Subcutaneous adipose tissue (tissue), 4 donors: ENCODE data around the gene MMP12. TPM values are rescaled to one million over a fixed set of nuclear protein-coding genes. Genes with fewer than 3 reads are reported as not detected.

Experiments
- CTCF ChIP-seq: fragments of 450-650 bp; IDR thresholded peaks from one replicate; pipeline ENCODE4 v1.5.1; 2016; ENCODE audit warnings: low read depth, mild to moderate bottlenecking, control low read depth, antibody characterized with exemption, moderate library complexity
- total RNA-seq, 4 donors: library from RNA; depleted of rRNA; stranded (reverse); fragments of >200 nt; gene quantifications; one replicate each; pipeline ENCODE4 v1.1.0, GENCODE V29; 2016

MMP12 gene
- total RNA-seq, 4 donors from 2014 or later: 17.0 TPM; not detected in 3

GRCh38 chr11:102900346-102900745, 25.6 kb upstream of the MMP12 start:
- TF ChIP-seq CTCF: no peak

- no peak for TF ChIP-seq CTCF
These were observed 17.0 kb upstream of the MMP12 start for GRCh38 chr11:102891736-102892135.

- no peak for TF ChIP-seq CTCF
These were observed 12.2 kb upstream of the MMP12 start for GRCh38 chr11:102886999-102887398.

GRCh38 chr11:102883141-102883540, 8.4 kb upstream of the MMP12 start:
- TF ChIP-seq CTCF: no peak

- TF ChIP-seq CTCF: no peak
These were observed 7.7 kb upstream of the MMP12 start for GRCh38 chr11:102882389-102883024.

- no peak for TF ChIP-seq CTCF
These were observed 5.0 kb upstream of the MMP12 start for GRCh38 chr11:102879801-102880200.

- TF ChIP-seq CTCF: no peak
These were observed 3.8 kb upstream of the MMP12 start for GRCh38 chr11:102878595-102878994.
